Neutrophil (primary cell): ENCODE data around the gene CFAP410.

Experiments
- H3K27ac ChIP-seq: fragments of 200-600 bp; sonication (generic); 2 replicates; pipeline ENCODE4 v1.5.1; 2016; ENCODE audit warnings: mild to moderate bottlenecking, moderate library complexity
- H3K27me3 ChIP-seq: fragments of 200-600 bp; sonication (generic); 2 replicates; pipeline ENCODE4 v1.6.0; 2016; ENCODE audit warnings: mild to moderate bottlenecking
- H3K36me3 ChIP-seq: fragments of 200-600 bp; sonication (generic); 2 replicates; pipeline ENCODE4 v1.5.1; 2017
- H3K4me1 ChIP-seq, 2 experiments: fragments of 200-600 bp in 1 of 2; sonication (generic) in 1 of 2; 1 replicate in 1 of 2; 2 replicates in 1 of 2; pipeline versions ENCODE4 v1.5.1 to v1.6.1; 2013 to 2016; ENCODE audit warnings: low read depth in 1 of 2, low read length in 1 of 2, mild to moderate bottlenecking in 1 of 2, moderate library complexity in 1 of 2; ENCODE audit not compliant: control insufficient read depth in 1 of 2, insufficient read depth in 1 of 2
- H3K4me3 ChIP-seq, 2 experiments: fragments of 200-600 bp in 1 of 2; sonication (generic) in 1 of 2; 1 replicate in 1 of 2; 2 replicates in 1 of 2; pipeline ENCODE4 v1.5.1; 2013 to 2016; ENCODE audit warnings: low read depth in 1 of 2, low read length in 1 of 2, mild to moderate bottlenecking in 1 of 2, moderate library complexity in 1 of 2
- H3K9me3 ChIP-seq: fragments of 200-600 bp; sonication (generic); 2 replicates; pipeline ENCODE4 v1.5.1; 2016
- TF ChIP-seq, protein P1 (sequence below): fragments of 200-600 bp; sonication (generic); IDR thresholded peaks from 2 replicates; pipeline ENCODE4 v1.5.1; 2016; ENCODE audit warnings: antibody characterized with exemption

Gene CFAP410

DNA sequence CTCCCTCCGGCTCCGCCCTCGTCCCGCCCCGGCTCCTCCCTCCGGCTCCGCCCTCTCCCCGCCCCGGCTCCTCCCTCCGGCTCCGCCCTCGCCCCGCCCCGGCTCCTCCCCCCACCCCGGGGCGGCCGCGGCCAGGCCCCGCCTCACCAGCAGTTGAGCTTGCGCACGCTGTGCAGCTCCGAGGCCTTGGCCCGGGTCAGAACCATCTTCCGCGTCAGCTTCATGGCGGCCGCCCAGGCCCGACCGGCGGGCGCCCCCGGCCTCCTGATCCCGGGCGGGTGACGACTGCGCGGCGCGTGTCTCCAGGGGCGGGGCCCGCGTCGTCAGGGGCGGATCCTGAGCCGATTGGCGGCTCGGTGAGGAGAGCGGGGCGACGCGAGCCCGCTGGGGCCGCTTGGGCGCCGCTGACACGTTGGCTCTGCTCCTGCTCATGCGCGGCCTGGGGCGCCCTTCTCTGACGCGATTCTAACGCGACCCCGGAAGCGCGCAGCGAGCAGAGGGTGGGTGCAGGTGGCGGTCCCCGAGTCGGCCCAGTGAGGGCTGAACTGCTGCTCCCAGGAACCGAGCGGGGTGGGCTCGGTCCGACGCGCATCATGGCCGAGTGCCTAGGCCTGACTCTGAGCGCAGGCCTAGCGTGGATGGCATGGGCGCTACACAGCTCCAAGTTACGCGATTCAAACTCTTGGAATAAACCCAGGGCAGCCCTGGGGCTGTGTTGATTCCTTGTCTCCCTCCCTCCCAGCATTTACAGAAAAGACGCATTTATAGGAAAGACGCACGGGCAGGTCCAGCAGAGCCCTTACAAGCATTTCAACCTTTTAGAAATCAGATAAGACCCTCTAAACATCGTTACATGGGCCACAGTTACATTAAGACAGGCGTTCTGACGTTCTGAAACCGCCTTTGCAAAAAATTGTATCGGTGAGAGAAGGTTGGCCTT lies at the start of gene CFAP410:
Gene CFAP410 (minus strand): TSS at position 420 of the 940 bp plus-strand sequence. CDS start 196 bp downstream, at position 224.
- TF ChIP-seq, protein P1, sequence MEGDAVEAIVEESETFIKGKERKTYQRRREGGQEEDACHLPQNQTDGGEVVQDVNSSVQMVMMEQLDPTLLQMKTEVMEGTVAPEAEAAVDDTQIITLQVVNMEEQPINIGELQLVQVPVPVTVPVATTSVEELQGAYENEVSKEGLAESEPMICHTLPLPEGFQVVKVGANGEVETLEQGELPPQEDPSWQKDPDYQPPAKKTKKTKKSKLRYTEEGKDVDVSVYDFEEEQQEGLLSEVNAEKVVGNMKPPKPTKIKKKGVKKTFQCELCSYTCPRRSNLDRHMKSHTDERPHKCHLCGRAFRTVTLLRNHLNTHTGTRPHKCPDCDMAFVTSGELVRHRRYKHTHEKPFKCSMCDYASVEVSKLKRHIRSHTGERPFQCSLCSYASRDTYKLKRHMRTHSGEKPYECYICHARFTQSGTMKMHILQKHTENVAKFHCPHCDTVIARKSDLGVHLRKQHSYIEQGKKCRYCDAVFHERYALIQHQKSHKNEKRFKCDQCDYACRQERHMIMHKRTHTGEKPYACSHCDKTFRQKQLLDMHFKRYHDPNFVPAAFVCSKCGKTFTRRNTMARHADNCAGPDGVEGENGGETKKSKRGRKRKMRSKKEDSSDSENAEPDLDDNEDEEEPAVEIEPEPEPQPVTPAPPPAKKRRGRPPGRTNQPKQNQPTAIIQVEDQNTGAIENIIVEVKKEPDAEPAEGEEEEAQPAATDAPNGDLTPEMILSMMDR: peak; percentile 51

GRCh38 chr21:44384968-44385367 lies 45.8 kb upstream of the CFAP410 start:
- TF ChIP-seq, protein P1: no peak
- peaks cover 45% of the 10 kb centered on the region for H3K36me3 ChIP-seq
- peaks cover 4% of the 10 kb centered on the region for H3K9me3 ChIP-seq
- no peaks in the 10 kb centered on the region for H3K27me3 ChIP-seq
- no peak overlapping the region for H3K4me3 ChIP-seq
- H3K4me1 ChIP-seq: peaks cover 7 to 8% of the 10 kb centered on the region in 2 experiments
- no peak overlapping the region for H3K27ac ChIP-seq

More for the DNA sequence above, at the start of gene CFAP410:
- Histone ChIP-seq H3K36me3 (no peaks in the 10 kb centered on the region), H3K27ac (peak within 1 kb of the TSS; percentile 96), H3K27me3 (no peaks in the 10 kb centered on the region), H3K9me3 (no peaks in the 10 kb centered on the region), H3K4me3 (peak within 1 kb of the TSS; percentile 79 to 99), H3K4me1 (peaks cover 10 to 18% of the 10 kb centered on the region in 2 experiments)

GRCh38 chr21:44383216-44383615 lies 44.0 kb upstream of the CFAP410 start:
- H3K4me3 ChIP-seq: no peak overlapping the region
- peaks cover 4 to 7% of the 10 kb centered on the region in 2 experiments for H3K4me1 ChIP-seq
- TF ChIP-seq, protein P1: no peak
- H3K27me3 ChIP-seq: no peaks in the 10 kb centered on the region
- peaks cover 4% of the 10 kb centered on the region for H3K9me3 ChIP-seq
- peak overlapping the region; percentile 4 for H3K27ac ChIP-seq
- H3K36me3 ChIP-seq: peaks cover 57% of the 10 kb centered on the region

DNA sequence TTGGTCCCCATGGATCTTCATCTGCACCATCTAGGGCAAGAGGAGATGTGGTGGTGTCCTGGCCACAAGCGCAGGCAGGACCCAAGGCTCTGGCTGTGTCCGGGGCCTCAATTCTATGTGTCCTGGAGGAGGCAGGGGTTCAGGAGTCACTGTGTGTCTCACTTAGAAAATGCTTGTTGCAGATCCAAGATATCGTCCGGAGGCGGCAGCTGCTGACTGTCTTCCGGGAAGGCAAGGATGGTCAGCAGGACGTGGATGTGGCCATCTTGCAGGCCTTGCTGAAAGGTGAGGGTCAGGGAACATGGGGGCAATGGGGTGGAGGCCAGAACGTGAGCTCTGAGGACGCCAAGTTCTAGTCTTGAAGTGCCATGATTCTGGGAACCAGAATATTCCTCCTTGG lies 43.3 kb upstream of the CFAP410 start:
- Histone ChIP-seq H3K27me3 (no peaks in the 10 kb centered on the region), H3K4me1 (peaks cover 0 to 1% of the 10 kb centered on the region in 2 experiments), H3K4me3 (no peak overlapping the region), H3K9me3 (peaks cover 4% of the 10 kb centered on the region), H3K27ac (peak overlapping the region; percentile 4), H3K36me3 (peaks cover 63% of the 10 kb centered on the region)
- TF ChIP-seq, protein P1: no peak

GRCh38 chr21:44381874-44382273 lies 42.7 kb upstream of the CFAP410 start:
- Histone ChIP-seq H3K36me3 (peaks cover 67% of the 10 kb centered on the region), H3K4me3 (no peak overlapping the region)
- TF ChIP-seq, protein P1: no peak

More at GRCh38 chr21:44381874-44382273, 42.7 kb upstream of the CFAP410 start:
- peaks cover 4 to 8% of the 10 kb centered on the region in 2 experiments for H3K4me1 ChIP-seq
- H3K27me3 ChIP-seq: no peaks in the 10 kb centered on the region
- no peak overlapping the region for H3K27ac ChIP-seq
- H3K9me3 ChIP-seq: peaks cover 4% of the 10 kb centered on the region
